HepG2 (cell line): ENCODE measurements around the gene ZNF248. TPM values are rescaled to one million over a fixed set of nuclear protein-coding genes. Genes with fewer than 3 reads are reported as not detected.

Experiments used
- ATAC-seq: fragments of 200-7000 bp; cut with Tn5 transposase; 3 replicates; pipeline ENCODE4 v1.9.1; 2020; ENCODE audit warnings: mild to moderate bottlenecking, moderate library complexity
- BruUV-seq: library from RNA; stranded (reverse); fragments of 400-500 nt; replicated peaks from 2 replicates; lab custom pipeline; 2021; lab: Mats Ljungman, UMichigan
- CTCF ChIA-PET: fragments of 300-600 bp; formaldehyde crosslinking; extraction: SDS; loops from one replicate; lab custom pipeline; 2021; ENCODE audit warnings: low total read pairs, inconsistent platforms, low intra/inter-chr PET ratio; lab: Yijun Ruan, JAX
- POLR2A ChIA-PET: fragments of 350-600 bp; sonication (Branson Sonifier 250); formaldehyde crosslinking; loops from one replicate; lab custom pipeline; 2020; ENCODE audit warnings: antibody characterized with exemption, inconsistent platforms; lab: Yijun Ruan, JAX
- DNase-seq: peaks from one replicate; pipeline ENCODE4 v3.0.0-alpha.2; 2015; ENCODE audit warnings: low spot score
- FAIRE-seq: peaks from 3 replicates; lab custom pipeline; 2011; peaks lifted over from hg19 to GRCh38; lab: Jason Lieb, UNC
- H2AFZ ChIP-seq: one replicate; pipeline ENCODE4 v1.6.1; 2011; ENCODE audit warnings: low read length, inconsistent platforms
- H3K27ac ChIP-seq: fragments of 300-600 bp; 3 replicates; pipeline ENCODE4 v1.8.0; 2011; ENCODE audit warnings: mixed run types, mild to moderate bottlenecking, mixed read lengths, low read length, inconsistent platforms; ENCODE audit not compliant: insufficient read depth; ENCODE audit errors: extremely low read length
- H3K27me3 ChIP-seq, 2 experiments: fragments of 200-600 bp in 1 of 2; 2 replicates in 1 of 2; 3 replicates in 1 of 2; pipeline versions ENCODE4 v1.6.0 to v1.8.0; 2011; ENCODE audit warnings: low read length in 2 of 2, mild to moderate bottlenecking in 2 of 2, moderate library complexity in 2 of 2, inconsistent platforms in 1 of 2; ENCODE audit not compliant: insufficient read depth in 2 of 2, control insufficient read depth in 1 of 2
- H3K36me3 ChIP-seq, 2 experiments: fragments of 200-600 bp in 1 of 2; replicated peaks in 1 of 2; 2 replicates in 1 of 2; 3 replicates in 1 of 2; pipeline versions ENCODE4 v1.5.1 to v1.8.0; 2011; ENCODE audit warnings: low read length in 2 of 2, inconsistent platforms in 1 of 2; ENCODE audit not compliant: insufficient read depth in 2 of 2, control insufficient read depth in 1 of 2
- H3K4me1 ChIP-seq: 2 replicates; pipeline ENCODE4 v1.5.1; 2012; ENCODE audit warnings: low read length, inconsistent platforms; ENCODE audit not compliant: insufficient read depth
- H3K4me2 ChIP-seq: 2 replicates; pipeline ENCODE4 v1.6.0; 2011; ENCODE audit warnings: low read depth, low read length, inconsistent platforms
- H3K4me3 ChIP-seq, 3 experiments: fragments of 200-600 bp in 1 of 3; sonication (generic), shearing (Covaris generic) in 1 of 3; replicated peaks in 1 of 3; 2 replicates each; pipeline ENCODE4 v1.5.1; 2011 to 2016; ENCODE audit warnings: low read length in 3 of 3, inconsistent platforms in 2 of 3, low read depth in 2 of 3, mild to moderate bottlenecking in 2 of 3, control low read depth in 1 of 3, mixed read lengths in 1 of 3; ENCODE audit not compliant: insufficient read depth in 1 of 3
- H3K79me2 ChIP-seq: one replicate; pipeline ENCODE4 v1.6.1; 2011; ENCODE audit warnings: low read length, inconsistent platforms; ENCODE audit not compliant: insufficient read depth
- H3K9ac ChIP-seq: 2 replicates; pipeline ENCODE4 v1.6.0; 2011; ENCODE audit warnings: mild to moderate bottlenecking, low read depth, low read length, inconsistent platforms; ENCODE audit not compliant: insufficient read depth
- H3K9me3 ChIP-seq: 2 replicates; pipeline ENCODE4 v1.5.1; 2012; ENCODE audit warnings: mild to moderate bottlenecking, low read length
- H4K20me1 ChIP-seq: 2 replicates; pipeline ENCODE4 v1.6.0; 2011; ENCODE audit warnings: inconsistent platforms, mild to moderate bottlenecking, low read length, moderate library complexity; ENCODE audit not compliant: insufficient read depth
- ADNP ChIP-seq: sonication (generic); formaldehyde crosslinking; IDR thresholded peaks from 2 replicates; pipeline ENCODE4 v1.4.0; 2020; ENCODE audit warnings: missing genetic modification reagents
- CTCF ChIP-seq: sonication (generic); formaldehyde crosslinking; IDR thresholded peaks from 2 replicates; pipeline ENCODE4 v1.5.0; 2020; ENCODE audit warnings: mild to moderate bottlenecking, missing genetic modification reagents, moderate library complexity
- DNMT1 ChIP-seq: sonication (generic); formaldehyde crosslinking; IDR thresholded peaks from 2 replicates; pipeline ENCODE4 v1.5.1; 2020; ENCODE audit warnings: mild to moderate bottlenecking, missing genetic modification reagents
- GABPA ChIP-seq, 2 experiments: IDR thresholded peaks; 2 replicates each; pipeline ENCODE4 v1.6.1; 2011 to 2016; ENCODE audit warnings: low read depth in 2 of 2, low read length in 1 of 2, missing biosample characterization in 1 of 2, missing genetic modification characterization in 1 of 2
- KDM2A ChIP-seq: sonication (generic); formaldehyde crosslinking; IDR thresholded peaks from 2 replicates; pipeline ENCODE4 v1.4.0; 2020; ENCODE audit warnings: low read depth, missing genetic modification reagents, borderline replicate concordance
- MBD4 ChIP-seq: IDR thresholded peaks from 2 replicates; pipeline ENCODE4 v1.6.1; 2012; ENCODE audit warnings: low read length, inconsistent platforms, borderline replicate concordance
- MYC ChIP-seq: sonication (generic); formaldehyde crosslinking; IDR thresholded peaks from 2 replicates; pipeline ENCODE4 v1.9.0; 2021; ENCODE audit warnings: missing genetic modification reagents, borderline replicate concordance
- POLR2G ChIP-seq: fragments of 200-400 bp; formaldehyde crosslinking; IDR thresholded peaks from 2 replicates; pipeline ENCODE4 v1.6.1; 2018; ENCODE audit warnings: mild to moderate bottlenecking, low read depth, low read length, moderate library complexity
- RAD21 ChIP-seq: fragments of 450-650 bp; formaldehyde crosslinking; IDR thresholded peaks from 2 replicates; pipeline ENCODE4 v1.5.0; 2020; ENCODE audit warnings: mild to moderate bottlenecking
- REPIN1 ChIP-seq: sonication (generic); formaldehyde crosslinking; IDR thresholded peaks from 2 replicates; pipeline ENCODE4 v1.8.0; 2022; ENCODE audit warnings: missing genetic modification reagents, low read depth, mild to moderate bottlenecking, borderline replicate concordance
- SMC3 ChIP-seq: IDR thresholded peaks from 2 replicates; pipeline ENCODE4 v1.6.1; 2011; ENCODE audit warnings: low read length, improper control_type of control experiment
- STAG1 ChIP-seq: sonication (generic); formaldehyde crosslinking; IDR thresholded peaks from 2 replicates; pipeline ENCODE4 v1.4.0; 2020; ENCODE audit warnings: missing genetic modification reagents
- TEAD3 ChIP-seq: optimal IDR thresholded peaks from 2 replicates; pipeline ENCODE3; 2016; ENCODE audit warnings: borderline replicate concordance
- THRA ChIP-seq: sonication (generic); formaldehyde crosslinking; IDR thresholded peaks from 2 replicates; pipeline ENCODE4 v1.4.0; 2020; ENCODE audit warnings: missing genetic modification reagents, borderline replicate concordance
- ZBTB26 ChIP-seq: IDR thresholded peaks from 2 replicates; pipeline ENCODE4 v1.6.1; 2016; ENCODE audit warnings: missing compliant biosample characterization, missing genetic modification reagents, borderline replicate concordance
- ZFY ChIP-seq: sonication (generic); formaldehyde crosslinking; IDR thresholded peaks from 2 replicates; pipeline ENCODE4 v1.4.0; 2020; ENCODE audit warnings: missing genetic modification reagents
- ZNF12 ChIP-seq: sonication (generic); formaldehyde crosslinking; IDR thresholded peaks from 2 replicates; pipeline ENCODE4 v1.5.0; 2020; ENCODE audit warnings: missing genetic modification reagents
- ZNF317 ChIP-seq: sonication (generic); formaldehyde crosslinking; IDR thresholded peaks from 2 replicates; pipeline ENCODE4 v1.5.0; 2020; ENCODE audit warnings: mild to moderate bottlenecking, missing genetic modification reagents
- ZNF33A ChIP-seq: sonication (generic); formaldehyde crosslinking; IDR thresholded peaks from 2 replicates; pipeline ENCODE4 v1.5.1; 2020; ENCODE audit warnings: missing genetic modification reagents, mild to moderate bottlenecking, moderate library complexity, borderline replicate concordance
- ZSCAN31 ChIP-seq: sonication (generic); formaldehyde crosslinking; IDR thresholded peaks from 2 replicates; pipeline ENCODE4 v1.5.0; 2020; ENCODE audit warnings: low read depth, mild to moderate bottlenecking, missing genetic modification reagents
- WGBS: methylation state at CpG from one replicate; pipeline ENCODE4 v1.1.6; 2017; ENCODE audit warnings: low lambda C conversion rate; 5-methylcytosine and 5-hydroxymethylcytosine counted together
- in situ Hi-C: cut with HindIII; loops from 2 replicates; pipeline ENCODE4 v1.10.0; 2017; ENCODE audit warnings: low pct_unique_long_range_greater_than_20kb; ENCODE audit not compliant: extremely low pct_ligation_motif_present
- intact Hi-C: fragments of 100-400 bp; cut with micrococcal nuclease; formaldehyde crosslinking; loops from one replicate; pipeline ENCODE4 v1.10.0; 2022; ENCODE audit not compliant: unreplicated experiment
- polyA plus RNA-seq, 8 experiments: library from polyadenylated mRNA; depleted of rRNA in 3 of 8; stranded (reverse) in 7 of 8; unstranded in 1 of 8; fragments of >200 nt; fragmentation: Illumina TruSeq in 4 of 8; extraction: Trizol in 4 of 8; gene quantifications; 2 replicates each; pipeline versions ENCODE4 v1.2.1 to v1.2.3, GENCODE V29; 2011 to 2016; ENCODE audit warnings: low read depth in 4 of 8, missing spikeins in 1 of 8, mixed read lengths in 1 of 8; ENCODE audit not compliant: insufficient read depth in 1 of 8
- total RNA-seq, 5 experiments: library from RNA; depleted of rRNA; stranded (reverse); fragments of >200 nt; fragmentation: Illumina TruSeq; extraction: Trizol; gene quantifications; 2 replicates each; pipeline ENCODE4 v1.2.3, GENCODE V29; 2016; ENCODE audit warnings: low read depth in 1 of 5

The ZNF248 gene
- total and polyA plus RNA-seq, 2 of the 13 experiments (the other 11 are each of a cell fraction or from before 2014, with no cell fraction given), result 12.8 to 13.3 TPM

- no TSS peak for BruUV-seq
- in situ Hi-C loops (loop anchor here (10.0 to 25.0 kb wide), 2 partner anchors 230 to 867 kb away; no protein-coding TSS in a partner anchor), intact Hi-C loops (loop anchor here (5.0 to 10.0 kb wide), 3 partner anchors 180 to 867 kb away; no protein-coding TSS in a partner anchor)
- no peaks in the 10 kb centered on the region for H4K20me1 ChIP-seq
- peak; percentile 97 for ATAC-seq
- no peak overlapping the region for H3K4me3 ChIP-seq
- no peaks in the 10 kb centered on the region for H3K9me3 ChIP-seq
- H3K79me2 ChIP-seq, result no peaks in the 10 kb centered on the region
- no peaks in the 10 kb centered on the region for H3K27me3 ChIP-seq
- H3K36me3 ChIP-seq, result no peaks in the 10 kb centered on the region
- POLR2A ChIA-PET, result interaction anchor here (1.1 to 1.7 kb wide), 2 partner anchors 20 to 35 kb away, joined by 4 to 6 read pairs; no protein-coding TSS in a partner anchor
- H2AFZ ChIP-seq, result no peak overlapping the region
- no peak overlapping the region for H3K27ac ChIP-seq
- DNase-seq, result peak; percentile 64
- peak; percentile 89 for FAIRE-seq
- WGBS, result 0% methylated on average over 2 of the region's 2 CpGs
- peaks cover 11% of the 10 kb centered on the region for H3K4me1 ChIP-seq
- H3K4me2 ChIP-seq, result peak overlapping the region; percentile 11; the same call in 1 of the 2 replicates
- CTCF ChIA-PET, result interaction anchor here (0.5 to 1.7 kb wide), 4 partner anchors 229 to 855 kb away, joined by 3 to 8 read pairs (median 4); no protein-coding TSS in a partner anchor
- no peak overlapping the region for H3K9ac ChIP-seq
- TF ChIP-seq CTCF (peak; percentile 87), KDM2A (peak; percentile 55), MYC (CRISPR knock-in tag) (no peak), TEAD3 (CRISPR knock-in tag) (peak; percentile 31), GABPA (IDR thresholded peaks at IDR 0.05; ENCODE audit: low read depth, low read length) (no peak), GABPA (CRISPR knock-in tag; IDR thresholded peaks at IDR 0.05; ENCODE audit: low read depth) (no peak), POLR2G (no peak), ZBTB26 (CRISPR knock-in tag) (peak; percentile 99), THRA (CRISPR knock-in tag) (0 out of 2 replicates have a peak, but pooled peaks have one; percentile 24), REPIN1 (CRISPR knock-in tag) (0 out of 2 replicates have a peak, but pooled peaks have one; percentile 14), ZSCAN31 (CRISPR knock-in tag) (no peak), STAG1 (CRISPR knock-in tag) (peak; percentile 88), ZFY (CRISPR knock-in tag) (no peak), SMC3 (peak; percentile 82), ZNF33A (CRISPR knock-in tag) (no peak), ZNF12 (CRISPR knock-in tag) (no peak), ZNF317 (CRISPR knock-in tag) (0 out of 2 replicates have a peak, but pooled peaks have one; percentile 33), ADNP (no peak), RAD21 (peak; percentile 71), DNMT1 (CRISPR knock-in tag) (no peak), MBD4 (no peak)
These were observed 102.7 kb downstream of the ZNF248 start for GRCh38 chr10:37754538-37755323.
